ENCODE results near the gene KCTD10.

The KCTD10 gene

GRCh38 chr12:109495012-109495411 lies 17.9 kb upstream of the KCTD10 start:
- no peak for DNase-seq (ENCODE audit: low read depth in 1 of 2, low spot score in 1 of 2)

DNA sequence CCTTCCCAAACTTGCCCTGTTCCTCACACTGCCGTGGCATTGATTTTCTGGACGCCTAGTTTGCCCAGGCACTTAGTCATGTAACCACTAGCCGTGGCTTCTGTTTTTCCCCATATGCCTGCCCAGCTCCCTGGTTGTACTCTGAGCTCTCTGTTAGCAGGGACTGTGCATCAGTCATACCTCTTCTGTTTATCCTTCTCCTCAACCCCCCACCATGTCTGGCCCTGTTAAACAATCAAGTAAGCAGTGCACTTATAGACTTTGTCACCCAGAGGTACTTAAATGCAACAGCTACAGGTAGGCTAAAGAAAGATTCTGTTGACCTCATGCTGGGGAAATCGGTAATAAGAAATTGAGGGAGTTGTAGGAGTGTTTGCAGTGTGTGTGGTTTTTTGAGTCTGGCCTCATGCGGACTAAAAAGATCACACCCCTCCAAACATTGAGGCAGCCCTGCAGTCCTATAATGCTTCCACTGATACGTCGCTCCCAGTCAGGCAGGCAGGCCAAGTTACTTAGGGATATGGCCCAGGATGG lies 17.3 kb upstream of the KCTD10 start:
- no peak for DNase-seq (ENCODE audit: low read depth in 1 of 2, low spot score in 1 of 2)

GRCh38 chr12:109493938-109494337 lies 16.8 kb upstream of the KCTD10 start:
- no peak for DNase-seq (ENCODE audit: low read depth in 1 of 2, low spot score in 1 of 2)

DNA sequence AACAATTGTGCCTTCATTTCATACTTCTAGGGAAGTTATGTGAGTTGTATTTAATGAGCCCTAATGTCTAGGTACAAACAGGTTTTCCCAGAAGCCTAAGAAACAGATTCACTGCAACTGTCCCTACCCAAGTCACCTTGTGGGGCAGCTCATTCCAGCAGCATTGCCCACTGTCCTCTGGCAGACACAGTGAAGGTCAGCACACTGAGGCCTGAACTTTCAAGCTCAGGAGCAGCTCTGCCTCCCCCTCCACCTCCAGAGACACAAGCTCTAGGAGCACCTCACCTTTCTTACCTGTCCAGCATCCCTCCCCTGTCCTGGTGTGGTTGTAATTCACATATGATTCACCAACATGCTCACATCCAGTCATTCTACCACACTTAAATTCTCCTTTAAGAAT lies 16.0 kb upstream of the KCTD10 start:
- DNase-seq (ENCODE audit: low read depth in 1 of 2, low spot score in 1 of 2): no peak

DNA sequence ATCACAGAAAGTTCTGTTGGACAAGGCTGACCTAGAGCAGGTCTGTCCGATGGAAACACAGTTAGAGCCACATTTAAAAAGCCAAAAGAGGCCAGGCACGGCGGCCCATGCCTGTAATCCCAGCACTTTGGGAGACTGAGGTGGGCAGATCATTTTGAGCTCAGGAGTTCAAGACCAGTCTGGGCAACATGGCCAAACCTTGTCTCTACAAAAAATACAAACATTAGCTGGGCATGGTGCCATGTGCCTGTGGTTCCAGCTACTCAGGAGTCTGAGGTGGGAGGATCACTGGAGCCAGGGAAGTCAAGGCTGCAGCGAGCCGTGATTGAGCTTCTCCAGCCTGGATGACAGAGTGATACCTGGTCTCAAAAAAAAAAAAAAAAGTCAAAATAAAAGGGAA lies 15.3 kb upstream of the KCTD10 start:
- DNase-seq (ENCODE audit: low read depth in 1 of 2, low spot score in 1 of 2): no peak

DNA sequence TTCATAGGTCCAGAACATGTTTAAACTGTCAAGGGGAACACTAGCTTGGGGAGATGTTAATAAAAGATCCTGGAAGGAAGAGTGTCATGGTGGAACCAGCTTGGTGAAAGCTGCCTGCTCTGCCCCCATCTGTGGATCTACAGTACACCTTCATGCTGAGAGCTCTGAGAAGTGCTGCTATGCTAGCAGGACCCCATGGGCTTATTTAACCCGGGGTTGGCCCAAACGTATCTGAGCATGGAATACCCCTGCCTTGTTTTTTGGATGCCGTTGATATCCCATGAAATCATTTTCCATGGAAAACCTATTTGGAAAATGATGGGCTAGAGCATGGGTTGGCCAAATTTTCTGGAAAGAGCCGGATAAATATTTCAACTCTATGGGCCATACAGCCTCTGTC lies 14.6 kb upstream of the KCTD10 start:
- DNase-seq (ENCODE audit: low read depth in 1 of 2, low spot score in 1 of 2): no peak

DNA sequence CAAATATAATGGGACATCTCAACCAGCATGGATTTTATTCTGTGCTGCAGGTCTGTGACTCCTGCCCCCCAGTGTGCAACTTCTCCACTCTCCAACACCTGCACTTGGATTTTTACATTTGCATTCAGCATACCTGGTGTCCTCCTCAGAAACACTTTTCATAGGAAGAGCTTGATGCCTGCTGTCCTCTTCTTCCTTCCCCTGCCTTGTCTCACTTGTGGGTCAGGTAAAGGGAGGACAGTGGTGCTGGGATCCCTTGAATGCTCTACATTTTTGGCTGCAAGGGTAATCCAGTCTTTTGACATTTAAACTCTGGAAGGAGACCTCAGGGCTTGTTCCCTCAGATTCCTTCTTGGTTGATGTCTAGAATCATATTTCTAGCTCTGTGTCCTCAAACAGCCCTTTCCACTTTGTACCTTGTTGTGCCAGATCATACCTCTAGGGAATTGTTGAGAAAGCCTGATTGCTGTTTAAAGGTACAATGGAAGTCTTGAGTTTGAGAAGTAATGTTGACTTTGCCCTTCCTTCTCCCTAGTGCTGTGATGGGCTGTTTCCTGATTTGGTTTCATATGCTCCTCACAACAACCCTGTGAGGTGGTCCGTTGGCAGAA lies 13.0 kb upstream of the KCTD10 start:
- no peak for DNase-seq (ENCODE audit: low read depth in 1 of 2, low spot score in 1 of 2)

- DNase-seq (ENCODE audit: low read depth in 1 of 2, low spot score in 1 of 2): no peak
Measured at GRCh38 chr12:109489016-109489954, 12.2 kb upstream of the KCTD10 start.

GRCh38 chr12:109488051-109488665 lies 11.1 kb upstream of the KCTD10 start:
- no peak for DNase-seq (ENCODE audit: low read depth in 1 of 2, low spot score in 1 of 2)

- DNase-seq (ENCODE audit: low read depth in 1 of 2, low spot score in 1 of 2): no peak
Measured at GRCh38 chr12:109487181-109488050, 10.3 kb upstream of the KCTD10 start.

- no peak for DNase-seq (ENCODE audit: low read depth in 1 of 2, low spot score in 1 of 2)
Measured at GRCh38 chr12:109485201-109485600, 8.1 kb upstream of the KCTD10 start.

GRCh38 chr12:109483346-109483745 lies 6.2 kb upstream of the KCTD10 start:
- no peak for DNase-seq (ENCODE audit: low read depth in 1 of 2, low spot score in 1 of 2)

- no peak for DNase-seq (ENCODE audit: low read depth in 1 of 2, low spot score in 1 of 2)
Measured at GRCh38 chr12:109482894-109483293, 5.8 kb upstream of the KCTD10 start.

GRCh38 chr12:109482491-109482890 lies 5.4 kb upstream of the KCTD10 start:
- DNase-seq (ENCODE audit: low read depth in 1 of 2, low spot score in 1 of 2): no peak

DNA sequence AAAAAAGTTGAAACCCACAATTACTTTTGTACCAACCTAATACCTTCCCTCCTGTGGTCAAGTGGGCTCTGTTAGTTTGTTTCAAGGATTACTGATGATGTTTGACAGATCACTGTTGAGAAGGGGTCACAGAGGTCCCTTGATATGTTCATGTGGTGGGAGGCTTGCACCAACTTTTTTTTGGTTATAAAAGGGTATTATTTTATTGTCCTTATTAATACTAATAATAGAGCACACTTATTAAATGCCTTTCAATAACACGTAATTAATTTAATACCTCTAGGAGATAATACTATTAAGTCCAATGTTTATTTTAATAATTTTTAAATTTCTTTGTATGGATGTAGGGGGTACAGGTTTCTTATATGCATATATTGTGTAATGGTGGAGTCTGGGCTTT lies 4.8 kb upstream of the KCTD10 start:
- DNase-seq (ENCODE audit: low read depth in 1 of 2, low spot score in 1 of 2): no peak

DNA sequence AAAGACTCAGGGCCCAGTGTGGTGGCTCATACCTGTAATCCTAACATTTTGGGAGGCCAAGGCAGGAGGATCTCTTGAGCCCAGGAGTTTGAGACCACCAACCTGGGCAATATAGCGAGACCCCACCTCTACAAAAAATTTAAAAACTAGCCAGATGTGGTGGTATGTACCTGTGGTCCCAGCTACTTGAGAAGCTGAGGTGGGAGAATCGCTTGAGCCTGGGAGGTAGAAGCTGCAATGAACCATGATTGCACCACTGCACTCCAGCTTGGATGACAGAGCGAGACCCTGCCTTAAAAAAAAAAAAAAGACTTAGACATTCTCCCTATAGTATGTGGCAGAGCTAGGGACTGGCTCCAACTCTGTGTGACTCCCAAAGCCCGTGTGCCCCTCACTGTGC lies 3.3 kb upstream of the KCTD10 start:
- DNase-seq (ENCODE audit: low read depth in 1 of 2, low spot score in 1 of 2): no peak

GRCh38 chr12:109479761-109480160 lies 2.7 kb upstream of the KCTD10 start:
- no peak for DNase-seq (ENCODE audit: low read depth in 1 of 2, low spot score in 1 of 2)

DNA sequence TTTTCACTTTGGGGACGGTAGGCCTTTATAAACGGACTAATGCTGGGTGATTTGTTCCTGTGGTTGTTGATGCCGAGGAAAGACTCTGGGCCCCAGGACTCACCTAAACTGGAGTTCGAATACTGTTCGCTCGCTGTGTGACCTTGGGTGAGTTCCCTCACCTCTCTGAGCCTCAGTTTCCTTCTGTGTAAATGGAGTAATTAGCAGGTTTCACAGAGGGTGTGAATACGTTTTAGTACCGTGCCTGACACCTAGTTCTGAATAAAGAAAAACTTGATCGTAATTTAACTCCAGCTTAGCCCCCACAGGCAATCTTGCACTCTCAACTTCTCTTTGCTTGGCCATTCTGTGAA lies 839 bp upstream of the KCTD10 start:
- DNase-seq (ENCODE audit: low read depth in 1 of 2, low spot score in 1 of 2): no peak

DNA sequence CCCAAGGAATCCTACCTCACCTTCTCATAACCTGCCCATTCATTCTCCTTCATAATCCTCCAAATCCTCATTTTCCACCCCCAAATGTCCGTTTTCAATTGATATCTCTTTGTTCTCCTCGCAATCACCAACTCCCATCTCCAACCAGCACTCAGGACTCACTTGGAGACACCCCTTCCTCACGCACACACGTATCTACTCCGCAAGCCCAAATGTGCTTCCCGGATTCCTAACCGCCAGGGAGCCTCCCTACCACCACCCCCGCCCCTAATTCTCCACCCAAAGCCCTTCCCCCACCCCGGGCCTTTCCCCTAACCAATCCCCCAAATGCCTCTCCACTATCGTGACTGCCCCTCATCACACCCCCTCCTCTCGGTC lies 304 bp downstream of the KCTD10 start:
- no peak for DNase-seq (ENCODE audit: low read depth in 1 of 2, low spot score in 1 of 2)

DNA sequence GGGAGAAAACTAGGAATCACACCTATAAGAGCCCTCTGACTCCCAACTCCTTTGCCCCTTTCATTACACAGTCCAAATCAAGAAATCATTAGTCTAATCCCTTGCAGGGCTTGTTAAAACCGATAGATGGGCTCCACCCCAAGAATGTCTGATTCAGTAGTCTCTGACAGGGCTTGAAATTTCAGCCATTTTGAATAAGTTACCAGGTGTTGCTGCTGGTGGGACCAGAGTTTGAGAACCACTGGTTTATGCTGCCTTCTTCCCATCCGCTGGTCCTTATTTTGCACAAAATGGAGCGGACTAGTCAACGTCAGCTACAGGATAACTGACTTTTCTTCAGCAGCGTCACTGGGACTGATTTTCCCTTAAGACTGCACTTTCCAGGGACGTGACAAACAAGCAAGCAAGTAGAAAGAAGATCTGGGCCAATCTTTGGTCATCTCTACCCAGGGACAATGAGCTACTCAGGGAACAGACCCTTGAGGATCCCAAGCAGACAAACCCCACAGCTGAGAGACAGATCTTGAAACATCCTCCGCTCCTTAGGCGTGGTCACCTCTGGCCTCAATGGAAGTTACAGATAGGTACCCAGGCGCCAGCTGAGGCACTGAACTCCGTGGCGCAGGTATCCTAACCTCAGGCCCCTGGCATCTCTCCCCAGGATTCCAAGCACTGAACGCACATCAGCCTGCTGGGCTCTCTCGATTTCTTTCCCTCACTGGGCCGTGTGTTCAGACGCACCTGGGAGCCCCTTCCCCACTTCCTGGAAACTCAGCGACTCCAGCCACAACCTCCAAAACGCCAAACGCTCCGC lies 900 bp downstream of the KCTD10 start:
- DNase-seq (ENCODE audit: low read depth in 1 of 2, low spot score in 1 of 2): no peak

Data from activated T-helper 1 cell treated with anti-CD3 and anti-CD28 coated beads, Interleukin-2, amount 50 U/mL, for 16 hours (primary cell).